Islet of Langerhans (tissue), 1 donor: Measurements from ENCODE around the gene ASNSD1.
"Not testable (repeated sequence)": the region's sequence is repeated elsewhere in the genome, so short reads cannot be mapped to it uniquely, and the experiment has no call there.

ENCODE experiments used
- FAIRE-seq: peaks from one replicate; lab custom pipeline; 2011; peaks lifted over from hg19 to GRCh38; lab: Jason Lieb, UNC

The ASNSD1 gene

DNA sequence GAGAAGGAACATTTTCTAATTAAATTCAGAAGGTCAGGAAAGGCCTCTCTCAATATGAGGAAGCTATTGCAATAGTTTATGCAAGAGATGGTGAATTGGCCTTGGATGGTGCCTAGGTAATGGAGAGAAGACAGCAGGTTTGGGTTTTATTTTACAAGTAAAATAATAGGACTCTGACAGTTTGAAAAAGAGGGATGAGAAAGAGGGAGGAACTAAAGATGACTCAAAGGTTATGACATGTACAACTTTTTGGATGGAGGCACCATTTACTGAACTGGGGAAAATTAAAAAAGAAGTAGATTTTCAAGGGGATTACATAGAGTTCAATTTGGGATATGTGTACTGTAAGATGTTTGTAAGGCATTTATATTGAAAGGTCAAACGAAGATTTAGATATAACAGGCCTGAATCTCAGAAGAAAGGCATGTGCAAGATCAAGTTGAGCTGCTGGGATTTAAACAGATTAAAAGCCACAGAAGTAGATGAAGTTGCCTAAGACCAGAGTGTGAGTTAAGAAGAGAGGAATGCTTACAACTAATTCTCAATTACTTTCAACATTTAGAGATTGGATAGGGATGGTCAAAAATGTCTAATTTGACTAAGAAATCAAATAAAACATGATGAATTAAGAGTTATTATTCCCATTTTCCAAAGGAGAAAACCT is 12.3 kb upstream of the ASNSD1 start:
- FAIRE-seq = no peak

DNA sequence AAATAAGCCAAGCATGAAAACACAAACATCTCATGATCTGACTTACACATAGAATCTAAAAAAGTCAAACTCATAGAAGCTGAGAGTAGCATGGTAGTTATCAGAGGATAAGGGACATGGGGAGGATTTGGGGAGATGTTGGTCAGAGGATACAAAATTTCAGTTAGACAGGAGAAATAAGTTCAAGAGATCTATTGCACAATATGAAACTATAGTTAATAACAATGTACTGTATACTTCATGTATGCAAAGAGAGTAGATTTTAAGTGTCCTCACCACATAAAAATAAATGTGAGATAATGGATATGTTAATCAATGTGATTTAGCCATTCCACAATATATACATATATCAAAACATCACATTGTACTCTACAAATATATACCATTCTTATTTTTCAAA is 10.0 kb upstream of the ASNSD1 start:
- no peak for FAIRE-seq

DNA sequence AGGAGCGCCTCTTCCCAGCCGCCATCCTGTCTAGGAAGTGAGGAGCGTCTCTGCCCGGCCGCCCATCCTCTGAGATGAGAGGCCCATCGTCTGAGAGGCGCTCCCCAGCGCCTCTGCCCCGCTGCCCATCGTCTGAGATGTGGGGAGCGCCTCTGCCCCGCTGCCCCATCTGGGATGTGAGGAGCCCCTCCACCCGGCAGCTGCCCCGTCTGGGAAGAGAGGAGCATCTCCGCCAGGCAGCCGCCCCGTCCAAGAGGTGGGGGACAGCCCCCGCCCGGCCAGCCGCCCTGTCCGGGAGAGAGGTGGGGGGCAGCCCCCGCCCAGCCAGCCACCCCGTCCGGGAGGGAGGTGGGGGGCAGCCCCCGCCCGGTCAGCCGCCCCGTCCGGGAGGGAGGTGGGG is 7.8 kb upstream of the ASNSD1 start:
- not testable (repeated sequence) for FAIRE-seq

DNA sequence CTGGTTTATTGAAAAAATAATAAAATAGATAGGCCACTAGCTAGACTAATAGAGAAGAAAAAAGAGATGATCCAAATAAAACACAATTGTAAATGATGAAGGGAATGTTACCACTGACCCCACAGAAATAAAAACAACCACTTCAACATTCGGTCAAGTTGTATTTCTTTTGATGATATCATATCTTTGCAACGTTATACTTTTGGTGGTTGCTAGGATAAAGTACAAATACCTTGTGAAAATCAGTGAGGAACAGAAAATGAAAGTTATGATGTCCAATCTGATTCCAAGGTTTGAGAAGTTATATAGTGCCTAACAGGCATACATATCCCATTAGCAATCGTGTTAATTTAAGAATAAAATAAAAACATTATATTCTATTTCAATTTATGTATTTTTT is 6.6 kb upstream of the ASNSD1 start:
- no peak for FAIRE-seq

DNA sequence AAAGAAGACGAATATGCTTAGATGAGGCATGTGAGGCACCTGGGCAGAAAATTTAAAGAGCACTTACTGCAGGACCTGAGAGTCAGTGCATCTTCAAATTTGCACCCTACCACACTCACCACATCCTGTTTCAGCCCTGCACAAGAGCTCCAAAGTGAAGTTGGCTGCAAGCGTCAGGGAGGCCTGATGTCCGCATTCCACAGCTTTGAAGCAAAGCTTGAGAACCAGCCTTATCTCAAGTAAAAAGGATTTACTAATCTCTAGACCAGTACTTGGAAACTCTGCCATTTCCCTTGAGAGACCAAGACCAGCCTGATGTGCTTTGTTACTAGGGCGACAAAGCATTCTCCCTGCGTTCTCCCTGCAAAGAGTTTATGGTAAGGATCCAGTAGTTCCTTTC is 3.4 kb upstream of the ASNSD1 start:
- no peak for FAIRE-seq

DNA sequence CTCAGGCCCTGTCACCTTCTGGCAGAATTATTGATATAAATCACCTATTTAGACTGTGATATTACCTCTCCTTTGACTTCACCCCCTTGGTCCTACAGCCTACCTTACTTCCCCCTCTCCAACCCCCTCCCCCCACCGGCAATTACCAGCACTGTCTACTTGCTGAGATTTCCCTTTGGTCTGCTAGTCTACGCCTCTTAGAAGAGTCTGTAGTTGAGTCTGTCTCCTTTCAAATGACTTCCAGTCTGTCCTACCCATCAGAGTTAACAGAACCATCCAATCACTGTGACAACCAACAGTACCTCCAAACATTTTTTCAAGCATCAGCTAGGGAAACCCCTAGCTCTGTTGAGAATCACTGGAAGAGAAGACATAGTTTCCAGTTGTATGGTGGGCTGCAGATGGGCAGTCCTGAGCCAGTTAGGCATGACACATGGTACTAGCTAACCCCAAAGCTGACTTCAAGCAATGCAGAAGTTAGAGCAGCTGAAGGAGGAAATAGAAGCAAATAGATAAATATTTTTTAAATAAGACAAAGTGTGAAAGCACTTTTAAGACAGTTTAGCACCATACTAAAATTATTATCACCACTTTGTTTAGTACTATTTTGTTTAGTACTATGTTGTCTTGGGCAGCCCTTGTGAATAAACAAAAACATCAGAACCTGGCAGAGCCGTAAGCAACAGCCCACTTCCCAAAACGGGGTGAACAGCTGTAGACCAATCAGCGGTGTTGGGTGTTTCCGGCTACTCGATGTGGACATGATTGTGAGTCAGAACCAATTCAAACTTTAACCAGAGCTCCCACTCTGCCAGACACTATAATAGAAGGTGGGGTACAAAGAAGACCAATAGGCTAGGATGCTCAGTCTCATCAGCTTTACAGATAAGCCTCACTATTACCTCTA is 2.7 kb upstream of the ASNSD1 start:
- FAIRE-seq = no peak

DNA sequence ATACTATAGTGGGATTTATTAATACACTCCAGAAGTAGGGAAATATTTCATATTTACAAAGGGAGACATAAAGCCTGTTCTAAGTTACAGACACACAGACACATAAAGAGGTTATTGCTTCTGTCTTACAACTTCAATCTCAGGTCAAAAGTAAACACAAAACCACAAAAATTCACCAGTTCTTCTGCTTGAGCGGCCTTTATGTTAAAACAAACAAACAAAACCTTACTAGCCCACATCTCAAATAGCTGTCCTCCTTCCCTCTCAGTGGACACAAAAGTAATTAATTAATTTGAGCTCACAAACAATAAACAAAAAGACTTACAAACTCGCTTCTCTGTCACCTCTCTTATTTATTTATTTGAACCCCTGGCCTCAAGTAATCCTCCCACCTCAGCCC is 1.5 kb upstream of the ASNSD1 start:
- no peak for FAIRE-seq

DNA sequence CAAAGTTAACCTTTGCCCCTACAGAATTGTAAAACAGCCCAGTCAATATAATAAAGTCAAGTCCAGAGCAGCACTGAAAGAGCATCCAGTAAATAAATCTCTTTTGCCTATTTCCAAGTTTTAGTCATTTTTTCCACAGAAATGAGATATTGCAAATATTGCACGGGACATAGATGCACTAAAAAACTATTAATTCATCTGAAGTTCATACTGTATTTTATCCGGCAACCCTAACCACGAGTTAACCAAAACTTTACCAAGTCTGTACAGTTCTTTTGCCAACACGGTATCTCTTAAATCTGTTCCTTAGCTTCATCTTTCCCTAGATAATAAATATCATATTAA is 484 bp upstream of the ASNSD1 start:
- peak; percentile 17 for FAIRE-seq

DNA sequence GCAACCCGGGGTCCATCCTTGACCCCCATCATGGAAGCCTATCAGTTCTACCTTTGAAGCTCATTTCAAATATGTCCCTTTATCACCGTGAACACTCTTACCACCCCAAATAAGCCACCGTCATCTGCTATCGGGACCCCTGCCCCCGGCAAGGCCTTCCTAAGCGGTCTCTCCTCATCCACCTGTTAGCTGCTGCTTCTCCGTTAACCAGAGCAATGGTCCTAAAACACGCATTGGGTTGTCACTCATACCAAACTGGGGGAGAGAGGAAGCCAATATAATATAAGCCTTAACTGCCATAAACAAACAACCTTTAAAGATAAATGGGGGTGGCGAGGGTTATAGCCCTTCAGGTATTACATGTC is 680 bp downstream of the ASNSD1 start:
- no peak for FAIRE-seq

DNA sequence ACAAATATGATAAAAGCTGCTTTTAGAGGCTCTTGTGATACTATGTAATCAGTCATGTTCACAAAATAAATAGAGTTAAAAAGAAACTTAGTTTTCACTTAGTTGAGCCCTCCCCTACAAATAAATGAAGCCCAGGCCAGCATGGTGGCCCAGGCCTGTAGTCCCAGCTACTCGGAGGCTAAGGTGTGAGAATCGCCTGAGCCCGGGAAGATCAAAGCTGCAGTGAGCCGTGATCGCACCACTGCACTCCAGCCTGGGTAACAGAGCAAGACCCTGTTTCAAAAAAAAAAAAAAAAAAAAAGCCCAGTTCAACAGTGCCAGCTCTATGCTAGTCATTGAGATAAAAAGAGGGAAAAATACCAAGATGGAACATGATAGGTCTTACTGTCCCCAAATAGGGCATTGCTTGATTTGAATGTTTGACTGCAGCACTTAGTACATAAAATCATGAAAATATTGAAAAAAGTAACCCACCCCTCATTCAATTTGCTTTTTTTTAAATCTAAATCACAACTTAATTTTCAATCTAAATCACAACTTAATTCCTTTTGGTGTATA is 1.5 kb downstream of the ASNSD1 start:
- no peak for FAIRE-seq

DNA sequence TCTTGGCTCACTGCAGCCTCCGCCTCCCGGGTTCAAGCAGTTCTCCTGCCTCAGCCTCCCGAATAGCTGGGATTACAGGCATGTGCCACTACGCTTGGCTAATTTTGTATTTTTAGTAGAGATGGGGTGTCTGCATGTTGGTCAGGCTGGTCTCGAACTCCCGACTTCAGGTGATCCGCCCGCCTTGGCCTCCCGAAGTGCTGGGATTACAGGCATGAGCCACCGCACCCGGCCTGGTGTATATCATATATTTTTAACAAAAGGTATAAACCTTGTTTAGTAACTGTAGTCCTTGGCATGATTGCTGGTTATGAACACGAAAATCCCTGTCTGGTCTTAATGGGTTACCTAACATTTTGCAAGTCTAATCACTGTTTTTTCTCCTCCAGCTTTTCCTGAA is 2.1 kb downstream of the ASNSD1 start:
- FAIRE-seq = not testable (repeated sequence)

DNA sequence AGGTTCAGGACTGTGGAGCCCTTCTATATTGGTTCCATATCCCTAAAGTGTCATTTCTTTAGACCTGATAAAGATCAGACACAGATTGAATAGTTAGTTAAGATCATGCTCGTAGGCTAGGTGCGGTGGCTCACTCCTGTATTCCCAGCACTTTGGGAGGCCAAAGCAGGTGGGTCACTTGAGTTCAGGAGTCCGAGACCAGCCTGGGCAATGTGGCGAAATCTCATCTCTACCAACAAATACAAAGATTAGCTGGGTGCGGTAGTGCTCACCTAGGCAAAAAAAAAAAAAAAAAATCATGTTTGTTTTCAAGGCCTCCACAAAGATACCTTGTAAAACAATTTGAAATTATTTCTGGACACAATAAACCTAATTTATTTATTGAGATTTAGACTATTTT is 8.7 kb downstream of the ASNSD1 start:
- no peak for FAIRE-seq

DNA sequence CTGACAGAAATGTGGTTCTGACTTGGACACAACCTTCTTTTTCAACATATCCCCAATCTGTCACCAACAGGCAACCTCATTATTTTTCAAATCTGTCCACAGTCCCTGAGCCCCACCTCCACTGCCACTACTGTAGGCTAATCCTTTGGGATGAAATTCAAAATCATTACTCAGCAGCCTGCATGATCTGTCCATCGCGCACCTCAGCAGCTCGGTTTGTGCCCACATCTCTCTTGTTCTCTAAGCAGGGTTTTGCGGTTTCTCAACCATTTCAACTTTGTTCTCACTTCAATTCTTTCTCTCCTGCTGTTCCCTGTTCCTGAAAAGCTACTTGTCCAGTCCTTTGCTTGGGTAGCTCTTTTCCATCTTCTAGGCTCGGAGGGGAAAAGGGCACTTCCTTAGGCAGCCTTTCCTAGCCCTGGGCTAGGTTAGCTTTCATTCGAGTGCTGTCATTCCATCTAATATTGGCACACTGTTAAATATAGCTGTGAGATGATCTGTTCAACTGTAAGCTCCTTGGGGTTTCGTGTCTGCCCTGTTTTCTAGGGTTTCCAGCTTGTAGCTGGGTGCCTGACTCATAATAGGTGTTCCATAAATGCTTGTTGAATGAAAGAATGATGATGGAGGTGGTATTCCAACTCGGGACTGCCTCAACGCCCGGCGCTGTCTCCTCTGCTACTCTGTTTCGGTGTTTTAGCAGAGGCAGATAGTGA is 12.6 kb downstream of the ASNSD1 start:
- no peak for FAIRE-seq

DNA sequence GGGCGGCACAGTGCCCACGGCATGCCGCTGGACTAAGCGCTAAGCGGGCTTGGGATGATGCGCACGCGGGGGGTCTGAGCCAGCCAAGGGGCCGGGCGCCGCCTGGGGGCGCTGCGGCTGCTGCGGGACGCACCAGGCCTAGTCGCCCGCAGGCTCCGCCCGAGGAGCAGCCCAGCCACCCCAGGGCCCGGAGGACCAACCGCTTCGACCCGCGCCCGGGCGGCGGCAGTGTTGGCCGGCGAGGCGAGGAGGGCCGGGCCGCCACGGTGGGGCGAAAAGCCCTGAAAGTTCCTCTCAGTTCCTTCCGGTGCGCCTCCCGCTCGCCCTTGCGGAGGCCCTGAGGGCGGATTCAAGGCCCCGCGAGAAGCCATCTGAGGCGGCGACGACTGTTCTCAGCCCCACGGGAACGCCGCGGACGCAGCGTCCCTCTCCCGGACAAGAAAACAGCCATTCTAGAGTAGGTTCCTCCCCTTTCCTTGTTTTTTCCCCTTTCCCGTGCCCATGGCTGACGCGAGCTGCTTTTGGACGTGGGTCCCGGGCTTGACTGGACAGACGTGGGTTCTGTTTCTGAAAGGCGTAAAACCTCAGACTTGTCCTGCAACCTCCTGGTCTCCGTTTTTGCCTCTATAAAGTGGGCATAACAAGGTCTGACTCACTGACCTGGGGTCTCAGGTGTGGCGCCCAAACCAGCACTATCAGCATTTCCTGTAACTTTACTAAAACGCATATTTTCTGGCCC is 13.3 kb downstream of the ASNSD1 start, which contains the start of gene ANKAR:
Gene ANKAR, plus strand, starts transcription at position 297 of the 739 bp plus-strand sequence. CDS start 1,821 bp downstream, outside the sequence.
- no peak for FAIRE-seq

DNA sequence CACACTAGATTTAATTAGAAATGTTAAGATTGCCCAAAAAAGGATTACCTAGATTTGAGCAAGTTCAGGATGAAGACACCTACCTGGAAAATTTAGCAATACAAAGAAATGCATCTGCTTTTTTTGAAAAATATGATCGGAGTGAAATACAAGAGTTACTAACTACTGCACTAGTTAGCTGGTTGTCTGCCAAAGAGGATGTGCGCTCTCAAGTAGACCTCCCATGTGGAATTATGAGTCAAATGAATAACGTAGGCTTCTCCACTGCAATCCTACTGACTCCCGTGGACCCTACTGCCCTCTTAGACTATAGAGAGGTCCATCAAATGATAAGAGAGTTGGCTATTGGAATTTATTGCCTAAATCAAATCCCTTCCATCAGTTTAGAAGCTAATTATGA is 15.2 kb downstream of the ASNSD1 start:
- FAIRE-seq = no peak

DNA sequence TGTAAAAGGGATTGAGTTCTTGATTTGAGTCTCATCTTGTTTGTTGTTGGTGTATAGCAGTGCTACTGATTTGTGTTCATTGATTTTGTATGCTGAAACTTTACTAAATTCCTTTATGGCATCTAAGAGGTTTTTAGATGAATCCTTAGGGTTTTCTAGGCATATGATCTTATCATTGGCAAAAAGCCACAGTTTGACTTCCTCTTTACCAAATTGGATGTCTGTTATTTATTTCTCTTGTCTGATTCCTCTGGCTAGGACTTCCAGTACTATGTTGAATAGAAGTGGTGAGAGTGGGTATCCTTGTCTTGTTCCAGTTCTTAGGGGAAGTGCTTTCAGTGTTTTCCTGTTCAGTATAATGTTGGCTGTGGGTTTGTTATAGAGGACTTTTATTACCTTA is 18.0 kb downstream of the ASNSD1 start:
- no peak for FAIRE-seq

DNA sequence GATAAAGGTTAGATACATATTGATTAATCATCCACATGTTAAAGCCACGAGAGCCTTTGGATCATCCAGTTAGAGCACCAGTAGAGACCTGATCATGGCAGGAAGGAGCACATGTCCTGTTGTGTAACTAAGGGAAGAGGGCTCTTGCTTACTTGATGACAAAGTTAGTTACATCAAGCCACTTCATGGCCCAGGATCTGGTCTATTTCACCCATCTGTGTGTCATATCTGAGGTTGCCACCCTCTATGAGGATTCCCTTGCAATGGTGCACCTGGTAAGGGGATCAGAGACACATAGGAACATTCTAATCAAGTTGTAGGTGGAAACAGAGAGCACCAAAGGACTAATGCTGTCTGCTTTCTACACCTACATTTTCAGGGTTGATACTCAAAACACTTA is 19.9 kb downstream of the ASNSD1 start:
- FAIRE-seq = no peak

DNA sequence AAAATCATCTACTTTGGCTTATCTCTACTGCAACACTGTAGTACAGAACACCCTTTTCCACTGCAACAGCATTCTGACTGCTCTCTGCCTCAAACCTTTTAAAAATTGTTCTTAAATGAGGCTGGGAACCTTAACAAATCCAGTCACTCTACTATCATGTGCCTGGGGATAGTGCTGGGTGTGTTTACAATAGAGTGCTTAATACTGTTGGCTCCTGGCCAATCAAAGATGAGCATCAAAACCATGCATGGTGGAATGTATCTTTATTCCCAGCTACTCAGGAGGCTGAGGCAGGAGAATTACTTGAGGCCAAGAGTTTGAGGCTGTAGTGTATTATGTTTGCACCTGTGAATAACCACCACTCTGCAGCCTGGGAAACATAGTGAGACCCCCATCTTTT is 20.6 kb downstream of the ASNSD1 start:
- FAIRE-seq = no peak

DNA sequence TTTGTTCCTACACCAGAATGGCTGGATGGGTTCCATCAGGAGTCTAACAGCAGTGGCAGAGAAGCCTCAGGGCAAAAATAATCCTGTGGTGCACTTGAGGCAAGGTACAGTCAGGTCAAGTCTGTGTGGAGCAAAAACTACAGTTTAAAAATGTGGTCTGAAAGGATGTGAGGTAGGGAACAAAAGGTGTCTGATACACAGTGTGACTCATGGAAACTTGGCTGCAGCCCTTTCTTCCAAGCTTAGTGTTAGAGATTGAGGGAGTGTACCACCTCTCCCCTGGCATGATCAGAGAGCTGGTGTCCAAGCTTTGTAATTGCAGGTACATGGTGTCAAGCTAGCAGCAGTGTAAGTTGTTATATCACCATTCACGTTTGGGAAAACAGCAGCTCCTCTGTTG is 22.1 kb downstream of the ASNSD1 start:
- FAIRE-seq = no peak

DNA sequence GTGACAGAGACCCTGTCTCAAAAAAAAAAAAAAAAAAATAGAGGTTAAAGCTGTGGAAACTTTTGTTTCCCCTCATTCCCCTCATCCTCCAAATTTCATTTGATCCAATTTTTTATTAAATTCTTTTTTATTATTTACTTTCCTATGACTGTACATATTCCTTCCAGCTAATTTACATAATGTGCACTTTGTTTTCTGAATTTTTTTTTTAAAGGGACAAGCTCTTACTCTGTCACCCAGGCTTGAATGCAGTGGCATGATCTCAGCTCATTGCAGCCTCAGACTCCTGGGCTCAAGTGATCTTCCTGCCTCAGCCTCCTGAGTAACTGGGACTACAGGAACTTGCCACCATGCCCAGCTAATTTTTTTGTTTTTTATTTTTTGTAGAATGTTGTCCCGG is 23.6 kb downstream of the ASNSD1 start:
- FAIRE-seq = no peak

DNA sequence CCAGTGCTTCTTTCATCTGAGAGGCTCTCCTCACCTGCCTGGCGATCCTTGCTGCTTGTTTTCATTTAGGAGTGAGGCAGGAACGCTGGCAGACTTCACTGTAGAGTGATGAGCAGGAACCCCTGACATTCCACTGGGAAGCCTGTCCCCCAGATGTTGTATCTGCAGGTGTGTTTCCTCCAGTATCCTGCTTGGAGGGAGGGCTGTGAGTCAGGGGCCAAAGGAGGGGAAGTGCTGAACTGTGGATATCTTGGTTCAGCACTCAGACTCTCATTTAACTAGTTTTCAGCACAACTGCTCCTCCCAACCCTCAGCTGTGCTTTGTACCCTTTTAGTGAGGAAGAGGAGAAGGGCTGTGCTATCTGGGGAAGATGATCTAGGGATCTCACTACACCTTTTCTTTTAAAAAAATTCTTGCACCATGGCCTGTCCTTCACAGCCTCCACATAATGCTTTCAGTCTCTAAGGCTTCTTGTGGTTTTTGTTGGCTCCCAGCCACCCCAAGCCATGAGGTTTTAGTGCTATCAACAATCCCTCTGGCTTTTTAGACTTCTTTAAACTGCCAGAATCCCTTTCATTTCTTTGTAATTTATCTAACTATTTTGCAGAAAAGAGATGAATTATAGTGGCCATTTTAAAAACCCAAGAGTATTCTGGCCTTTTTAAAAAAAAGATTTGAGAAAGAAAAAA is 24.4 kb downstream of the ASNSD1 start:
- FAIRE-seq = no peak

DNA sequence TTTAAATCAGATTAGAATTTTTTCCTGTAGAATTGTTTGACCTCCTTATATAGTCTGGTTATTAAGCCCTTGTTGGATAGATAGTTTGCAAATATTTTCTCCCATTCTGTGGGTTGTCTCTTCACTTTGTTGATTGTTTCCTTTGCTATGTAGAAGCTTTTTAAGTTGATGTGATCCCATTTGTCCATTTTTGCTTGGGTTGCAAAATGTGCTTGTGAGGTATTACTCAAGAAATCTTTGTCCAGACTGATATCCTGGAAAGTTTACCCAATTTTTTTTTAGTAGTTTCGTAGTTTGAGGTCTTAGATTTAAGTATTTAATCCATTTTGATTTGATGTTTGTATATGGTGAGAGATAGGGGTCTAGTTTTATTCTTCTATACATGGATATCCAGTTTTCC is 26.5 kb downstream of the ASNSD1 start:
- FAIRE-seq = not testable (repeated sequence)
